B cell (primary cell): Measurements from ENCODE around the gene DUSP14. TPM values are rescaled to one million over a fixed set of nuclear protein-coding genes. Genes with fewer than 3 reads are reported as not detected.

Source experiments
- ATAC-seq: fragments of 200-7000 bp; cut with Tn5 transposase; one replicate; pipeline ENCODE4 v1.10.0; 2021; ENCODE audit warnings: low read depth, mild to moderate bottlenecking, moderate number of reproducible peaks, moderate library complexity
- CTCF ChIA-PET: fragments of 350-600 bp; sonication (Branson Sonifier 250); formaldehyde crosslinking; loops from one replicate; lab custom pipeline; 2021; ENCODE audit warnings: antibody characterized with exemption, inconsistent platforms; lab: Charles Lee
- POLR2A ChIA-PET: fragments of 350-600 bp; sonication (Branson Sonifier 250); formaldehyde crosslinking; loops from one replicate; lab custom pipeline; 2021; ENCODE audit warnings: antibody characterized with exemption; lab: Charles Lee
- DNase-seq: peaks from one replicate; pipeline ENCODE4 v3.0.0; 2013
- H2AFZ ChIP-seq: 2 replicates; pipeline ENCODE4 v1.6.1; 2012; ENCODE audit warnings: mild to moderate bottlenecking, low read depth, low read length; ENCODE audit not compliant: insufficient read depth, poor library complexity, severe bottlenecking
- H3K27ac ChIP-seq, 2 donors: 1 replicate in 1 of 2; 2 replicates in 1 of 2; pipeline ENCODE4 v1.5.1; 2012 to 2013; ENCODE audit warnings: low read length in 2 of 2, mild to moderate bottlenecking in 2 of 2, moderate library complexity in 1 of 2
- H3K27me3 ChIP-seq, 4 experiments: fragments of 200-600 bp in 1 of 4; sonication (generic) in 1 of 4; replicated peaks in 1 of 4; 1 replicate in 2 of 4; 2 replicates in 2 of 4; pipeline versions ENCODE4 v1.6.1 to v1.7.0; 2013 to 2016; ENCODE audit warnings: low read length in 3 of 4, mild to moderate bottlenecking in 2 of 4, mixed read lengths in 1 of 4, moderate library complexity in 1 of 4; ENCODE audit not compliant: insufficient read depth in 4 of 4, control insufficient read depth in 3 of 4; ENCODE audit errors: control extremely low read depth in 1 of 4
- H3K36me3 ChIP-seq, 2 experiments: replicated peaks in 1 of 2; 1 replicate in 1 of 2; 2 replicates in 1 of 2; pipeline versions ENCODE4 v1.6.1 to v1.7.1; 2013; ENCODE audit warnings: low read length in 1 of 2; ENCODE audit not compliant: insufficient read depth in 2 of 2, control insufficient read depth in 1 of 2; ENCODE audit errors: control extremely low read depth in 1 of 2, extremely low read depth in 1 of 2
- H3K4me1 ChIP-seq, 2 donors: fragments of 200-600 bp in 1 of 2; sonication (generic) in 1 of 2; 1 replicate in 1 of 2; 2 replicates in 1 of 2; pipeline versions ENCODE4 v1.5.1 to v1.6.1; 2013 to 2017; ENCODE audit warnings: low read length in 2 of 2; ENCODE audit not compliant: control insufficient read depth in 2 of 2, insufficient read depth in 2 of 2
- H3K4me2 ChIP-seq: replicated peaks from 2 replicates; pipeline ENCODE3; 2012; ENCODE audit warnings: mild to moderate bottlenecking, low read depth, low read length; ENCODE audit not compliant: poor library complexity, severe bottlenecking
- H3K4me3 ChIP-seq, 5 experiments: fragments of 200-600 bp in 1 of 5; sonication (generic) in 1 of 5; 1 replicate in 3 of 5; 2 replicates in 2 of 5; pipeline versions ENCODE4 v1.5.1 to v1.7.0; 2011 to 2016; ENCODE audit warnings: low read length in 4 of 5, mild to moderate bottlenecking in 4 of 5, low read depth in 2 of 5, control low read depth in 1 of 5, moderate library complexity in 1 of 5; ENCODE audit not compliant: insufficient read depth in 1 of 5; ENCODE audit errors: control extremely low read depth in 1 of 5, extremely low read depth in 1 of 5
- H3K79me2 ChIP-seq: fragments of 200-600 bp; sonication (generic); one replicate; pipeline ENCODE4 v1.6.0; 2016; ENCODE audit warnings: low read length; ENCODE audit not compliant: control insufficient read depth, insufficient read depth
- H3K9ac ChIP-seq: fragments of 200-600 bp; sonication (generic); 2 replicates; pipeline ENCODE4 v1.6.1; 2017; ENCODE audit warnings: mild to moderate bottlenecking, low read length, moderate library complexity
- H3K9me3 ChIP-seq, 3 donors: one replicate each; pipeline versions ENCODE4 v1.6.1 to v1.7.1; 2013; ENCODE audit warnings: low read length in 2 of 3; ENCODE audit not compliant: control insufficient read depth in 2 of 3, insufficient read depth in 1 of 3; ENCODE audit errors: control extremely low read depth in 1 of 3
- H4K20me1 ChIP-seq: 2 replicates; pipeline ENCODE4 v1.6.0; 2012; ENCODE audit warnings: mild to moderate bottlenecking, low read length; ENCODE audit not compliant: insufficient read depth, control insufficient read depth, poor library complexity, severe bottlenecking
- H3K27ac Mint-ChIP-seq: one replicate; pipeline ENCODE4 v1.8.0; 2021; ENCODE audit warnings: mixed read lengths
- H3K27me3 Mint-ChIP-seq: one replicate; pipeline ENCODE4 v1.8.0; 2021; ENCODE audit warnings: mixed read lengths
- H3K4me1 Mint-ChIP-seq: one replicate; pipeline ENCODE4 v1.8.0; 2021; ENCODE audit warnings: mixed read lengths
- H3K4me3 Mint-ChIP-seq: one replicate; pipeline ENCODE4 v1.8.0; 2021; ENCODE audit warnings: mixed read lengths
- H3K9me3 Mint-ChIP-seq: one replicate; pipeline ENCODE4 v1.8.0; 2022; ENCODE audit warnings: mixed read lengths; ENCODE audit not compliant: insufficient read depth
- CTCF ChIP-seq: fragments of 200-600 bp; IDR thresholded peaks from one replicate; pipeline ENCODE4 v1.8.0; 2022; ENCODE audit warnings: antibody characterized with exemption, mild to moderate bottlenecking
- EZH2 ChIP-seq: IDR thresholded peaks from 2 replicates; pipeline ENCODE4 v1.6.1; 2012; ENCODE audit warnings: borderline replicate concordance, low read depth, mild to moderate bottlenecking, moderate library complexity, low read length; ENCODE audit not compliant: insufficient read depth, poor library complexity, severe bottlenecking
- WGBS: methylation state at CpG from one replicate; pipeline ENCODE4 v1.1.5; 2013; ENCODE audit warnings: missing lambda C conversion rate; ENCODE audit not compliant: insufficient coverage; 5-methylcytosine and 5-hydroxymethylcytosine counted together
- intact Hi-C: fragments of 100-400 bp; cut with micrococcal nuclease; formaldehyde crosslinking; loops from one replicate; pipeline ENCODE4 v1.10.0; 2022
- polyA plus RNA-seq: library from polyadenylated mRNA; depleted of rRNA; stranded (reverse); fragments of >200 nt; gene quantifications from 2 replicates; pipeline ENCODE4 v1.2.3, GENCODE V29; 2012
- total RNA-seq, 2 donors: library from RNA; stranded (reverse); fragments of 120-200 nt in 1 of 2; gene quantifications; 1 replicate in 1 of 2; 2 replicates in 1 of 2; pipeline versions ENCODE4 v1.2.3 to v1.2.4, GENCODE V29; 2013 to 2022

Gene DUSP14
- total and polyA plus RNA-seq, 2 donors (not counting 1 experiment from before 2014, with no cell fraction given), result 3.1 to 5.1 TPM

GRCh38 chr17:37562016-37562745 is 72.5 kb downstream of the DUSP14 start:
- intact Hi-C loops, result no loop called here
- no peak overlapping the region for H3K27ac ChIP-seq
- H3K4me1 Mint-ChIP-seq, result no peaks in the 10 kb centered on the region
- TF ChIP-seq CTCF, result no peak
- TF ChIP-seq EZH2, result no peak
- ATAC-seq (no peak), DNase-seq (no peak)
- peaks cover 18% of the 10 kb centered on the region for H4K20me1 ChIP-seq
- peaks cover 17 to 77% of the 10 kb centered on the region in 2 experiments for H3K36me3 ChIP-seq
- ChIA-PET POLR2A (no interaction called here), CTCF (no interaction called here)
- H3K27me3 ChIP-seq, result no peaks in the 10 kb centered on the region
- H3K27ac Mint-ChIP-seq, result no peak overlapping the region
- H3K9me3 ChIP-seq, result peaks cover 0 to 3% (median 2%) of the 10 kb centered on the region in 3 donors
- no peak overlapping the region for H3K9ac ChIP-seq
- H3K4me3 ChIP-seq, result no peak overlapping the region
- H3K4me1 ChIP-seq, result no peaks in the 10 kb centered on the region
- H3K4me2 ChIP-seq, result no peak overlapping the region
- H2AFZ ChIP-seq, result no peak overlapping the region
- no CpG with 5 or more reads among the region's 5 CpGs for WGBS
- H3K4me3 Mint-ChIP-seq, result no peak overlapping the region
- H3K27me3 Mint-ChIP-seq, result no peaks in the 10 kb centered on the region
- H3K79me2 ChIP-seq, result peaks cover 14% of the 10 kb centered on the region
- H3K9me3 Mint-ChIP-seq, result no peaks in the 10 kb centered on the region

Other genes starting within 250 kb of the DUSP14 start
- not detected in 2 replicates for gene C17orf78, start 113.9 kb upstream of the DUSP14 start, total RNA-seq
- not detected in 2 replicates for gene C17orf78, start 113.9 kb upstream of the DUSP14 start, polyA plus RNA-seq
- gene ACACA, start 83.1 kb upstream of the DUSP14 start, total RNA-seq, result 26.2 and 29.2 TPM in 2 replicates
- 4.8 and 5.5 TPM in 2 replicates for gene ACACA, start 83.1 kb upstream of the DUSP14 start, polyA plus RNA-seq
- gene TADA2A, start 83.0 kb upstream of the DUSP14 start, total RNA-seq, result 43.3 and 44.3 TPM in 2 replicates
- gene TADA2A, start 83.0 kb upstream of the DUSP14 start, polyA plus RNA-seq, result 8.8 and 10.9 TPM in 2 replicates
- gene SYNRG, start 119.5 kb downstream of the DUSP14 start, total RNA-seq, result 113 and 115 TPM in 2 replicates
- 27.1 and 31.8 TPM in 2 replicates for gene SYNRG, start 119.5 kb downstream of the DUSP14 start, polyA plus RNA-seq
- 33.0 and 38.2 TPM in 2 replicates for gene DDX52, start 153.6 kb downstream of the DUSP14 start, total RNA-seq
- 5.7 and 6.5 TPM in 2 replicates for gene DDX52, start 153.6 kb downstream of the DUSP14 start, polyA plus RNA-seq